ENCODE data around the gene MPEG1.

DNA sequence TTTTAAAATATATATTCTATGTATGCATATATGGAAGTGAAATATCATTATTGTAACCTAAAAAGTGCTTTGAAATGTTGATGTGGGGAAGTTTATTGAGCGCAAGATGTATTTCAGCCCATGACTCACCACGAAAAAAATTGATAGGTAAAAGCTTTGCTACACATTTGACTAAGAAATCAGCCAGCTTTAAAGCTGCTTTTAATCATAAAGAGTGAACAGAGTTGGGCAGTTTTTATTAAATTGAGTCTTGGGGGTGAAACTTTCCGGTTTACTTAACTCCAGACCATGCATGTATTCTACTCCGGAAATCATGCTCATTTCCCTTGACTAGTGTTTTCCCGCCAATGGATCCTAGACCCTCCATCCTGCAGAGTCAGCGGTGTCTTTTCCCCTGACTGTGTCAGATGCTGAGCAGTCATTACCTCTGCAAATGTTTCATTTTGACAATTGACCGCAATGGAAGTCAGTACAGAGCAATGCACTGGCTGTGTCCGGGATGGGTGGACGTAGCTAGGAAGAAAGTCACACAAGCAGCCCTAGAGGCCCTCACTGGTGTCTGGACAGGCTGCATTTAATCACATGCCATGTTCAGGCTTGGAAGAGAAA, 47.2 kb upstream of the MPEG1 start:
- TF ChIP-seq POLR2AphosphoS5 (IDR thresholded peaks at IDR 0.05; ENCODE audit: low read depth, low read length) (no peak), POU2F2 (IDR thresholded peaks at IDR 0.05; ENCODE audit: low read depth, low read length) (no peak), POLR2A (IDR thresholded peaks at IDR 0.05; ENCODE audit: low read depth, low read length) (no peak), SPI1 (IDR thresholded peaks at IDR 0.05; ENCODE audit: low read depth, low read length) (no peak)

All from GM12891 (cell line).